GM12872 (cell line): ENCODE data around the gene PLXNC1.

Experiments used
- TF ChIP-seq, protein P1 (sequence below): IDR thresholded peaks from 3 replicates; pipeline ENCODE4 v1.5.1; 2011; ENCODE audit warnings: low read depth, mild to moderate bottlenecking, low read length, moderate library complexity; ENCODE audit not compliant: insufficient read depth

Gene PLXNC1

DNA sequence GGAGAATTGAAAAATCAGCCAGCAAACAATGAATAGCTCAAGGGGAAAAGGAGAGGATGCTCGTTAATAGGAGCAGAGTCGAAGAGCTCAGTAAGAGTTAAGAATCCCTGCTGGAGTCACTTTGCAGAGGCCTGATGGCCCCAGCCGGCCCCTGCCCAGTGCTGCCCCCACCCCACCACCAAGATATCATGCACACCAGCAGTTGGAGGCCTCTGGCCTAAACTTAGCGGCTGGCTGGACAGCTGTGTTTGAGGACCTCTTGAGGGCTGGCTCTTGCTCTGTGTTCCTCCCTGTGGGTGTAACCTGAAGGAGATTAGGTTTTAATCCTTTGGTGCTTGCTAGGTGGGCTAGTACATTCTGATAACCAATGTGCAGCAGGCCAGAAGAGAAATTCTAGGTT is 142.0 kb downstream of the PLXNC1 start:
- TF ChIP-seq, protein P1, sequence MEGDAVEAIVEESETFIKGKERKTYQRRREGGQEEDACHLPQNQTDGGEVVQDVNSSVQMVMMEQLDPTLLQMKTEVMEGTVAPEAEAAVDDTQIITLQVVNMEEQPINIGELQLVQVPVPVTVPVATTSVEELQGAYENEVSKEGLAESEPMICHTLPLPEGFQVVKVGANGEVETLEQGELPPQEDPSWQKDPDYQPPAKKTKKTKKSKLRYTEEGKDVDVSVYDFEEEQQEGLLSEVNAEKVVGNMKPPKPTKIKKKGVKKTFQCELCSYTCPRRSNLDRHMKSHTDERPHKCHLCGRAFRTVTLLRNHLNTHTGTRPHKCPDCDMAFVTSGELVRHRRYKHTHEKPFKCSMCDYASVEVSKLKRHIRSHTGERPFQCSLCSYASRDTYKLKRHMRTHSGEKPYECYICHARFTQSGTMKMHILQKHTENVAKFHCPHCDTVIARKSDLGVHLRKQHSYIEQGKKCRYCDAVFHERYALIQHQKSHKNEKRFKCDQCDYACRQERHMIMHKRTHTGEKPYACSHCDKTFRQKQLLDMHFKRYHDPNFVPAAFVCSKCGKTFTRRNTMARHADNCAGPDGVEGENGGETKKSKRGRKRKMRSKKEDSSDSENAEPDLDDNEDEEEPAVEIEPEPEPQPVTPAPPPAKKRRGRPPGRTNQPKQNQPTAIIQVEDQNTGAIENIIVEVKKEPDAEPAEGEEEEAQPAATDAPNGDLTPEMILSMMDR, result no peak

DNA sequence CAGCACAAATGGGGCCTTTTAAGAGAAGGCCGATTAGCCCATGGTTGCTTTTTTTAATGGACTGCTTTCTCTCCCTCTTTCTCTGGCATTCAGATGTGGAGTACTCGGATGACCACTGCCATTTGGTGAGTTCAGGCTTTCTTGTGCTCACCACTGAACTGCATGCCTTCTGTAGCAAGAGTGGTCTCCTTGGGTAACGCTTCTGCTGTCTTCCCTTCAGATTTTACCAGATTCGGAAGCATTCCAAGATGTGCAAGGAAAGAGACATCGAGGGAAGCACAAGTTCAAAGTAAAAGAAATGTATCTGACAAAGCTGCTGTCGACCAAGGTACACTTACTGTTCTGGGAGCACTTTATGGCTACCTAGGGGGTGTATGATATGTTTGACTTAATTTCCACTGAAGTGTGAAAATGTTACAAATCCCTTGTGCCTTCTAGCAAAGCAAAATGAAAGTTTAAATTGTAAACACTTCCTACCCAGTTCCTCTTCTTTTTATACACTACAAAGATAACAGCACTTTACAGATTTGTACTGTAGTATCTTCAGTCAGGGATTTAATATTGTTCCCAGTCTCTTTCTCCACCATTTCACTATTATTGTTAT is 148.8 kb downstream of the PLXNC1 start:
- TF ChIP-seq, protein P1, result no peak

DNA sequence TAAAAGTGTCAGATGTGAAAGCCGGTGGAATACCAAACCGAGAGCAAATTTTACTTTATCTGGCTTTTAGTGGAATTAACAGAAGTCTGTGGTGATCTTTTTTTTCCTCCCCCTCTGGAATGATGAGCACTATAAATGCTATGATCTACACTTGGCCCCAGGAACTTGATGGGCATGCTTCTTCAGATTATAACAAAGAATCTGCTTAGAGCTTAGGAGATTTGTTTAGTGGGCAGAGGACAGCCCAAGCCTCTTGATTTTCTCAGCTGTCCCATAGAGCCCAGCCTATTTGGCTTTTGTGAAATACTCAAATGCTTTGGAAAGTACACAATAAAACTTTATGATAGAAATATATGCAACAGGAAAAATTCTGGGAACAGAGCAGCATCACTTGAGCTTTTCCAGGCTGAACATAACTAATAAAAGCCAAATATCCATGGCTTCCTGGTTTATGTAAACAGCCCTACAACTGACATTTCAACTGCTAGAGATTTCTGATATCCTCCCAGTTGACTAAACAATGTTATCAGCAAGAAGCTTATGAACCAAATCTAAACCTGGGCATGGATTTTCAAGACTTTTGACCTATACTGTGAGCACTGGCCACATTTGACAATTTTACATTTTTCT is 149.6 kb downstream of the PLXNC1 start:
- TF ChIP-seq, protein P1, result no peak

DNA sequence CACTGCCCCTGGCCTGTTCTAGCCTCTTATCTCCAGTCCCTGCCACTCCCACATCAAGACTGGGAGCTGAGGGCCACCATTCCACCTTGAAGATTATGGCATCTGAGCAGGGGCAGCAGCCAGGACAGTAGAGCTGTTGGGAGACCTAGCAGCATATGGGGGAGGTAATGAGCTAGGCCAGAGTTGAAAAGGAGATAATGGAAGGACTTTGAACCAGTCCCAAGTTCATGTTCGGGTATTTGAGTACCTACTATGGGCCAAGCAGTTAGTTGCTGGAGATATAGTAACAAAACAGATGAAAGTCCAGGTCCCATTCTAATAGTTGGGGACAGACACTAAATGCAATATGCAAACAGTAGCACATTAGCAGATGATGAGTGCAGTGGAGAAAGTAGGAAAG is 151.5 kb downstream of the PLXNC1 start:
- TF ChIP-seq, protein P1, result no peak

DNA sequence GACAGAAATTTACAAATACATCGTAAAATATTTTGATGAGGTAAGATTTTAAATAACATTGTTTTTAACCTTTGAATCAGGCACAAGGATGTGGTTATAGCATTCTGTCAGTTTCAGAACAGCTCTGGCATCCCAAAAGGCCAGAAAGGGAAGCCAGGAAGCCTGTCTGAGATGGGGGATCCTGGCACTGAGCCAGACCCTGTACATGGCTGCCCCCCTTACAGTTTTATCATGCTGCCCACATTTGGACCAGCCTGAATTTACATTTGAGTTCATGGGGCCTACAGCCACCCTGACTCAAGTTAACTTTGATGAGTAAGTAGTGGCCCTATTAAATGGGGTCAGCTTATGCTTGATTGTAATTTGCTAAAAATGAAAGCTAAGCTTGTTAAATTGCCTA is 155.6 kb downstream of the PLXNC1 start:
- TF ChIP-seq, protein P1, result no peak

DNA sequence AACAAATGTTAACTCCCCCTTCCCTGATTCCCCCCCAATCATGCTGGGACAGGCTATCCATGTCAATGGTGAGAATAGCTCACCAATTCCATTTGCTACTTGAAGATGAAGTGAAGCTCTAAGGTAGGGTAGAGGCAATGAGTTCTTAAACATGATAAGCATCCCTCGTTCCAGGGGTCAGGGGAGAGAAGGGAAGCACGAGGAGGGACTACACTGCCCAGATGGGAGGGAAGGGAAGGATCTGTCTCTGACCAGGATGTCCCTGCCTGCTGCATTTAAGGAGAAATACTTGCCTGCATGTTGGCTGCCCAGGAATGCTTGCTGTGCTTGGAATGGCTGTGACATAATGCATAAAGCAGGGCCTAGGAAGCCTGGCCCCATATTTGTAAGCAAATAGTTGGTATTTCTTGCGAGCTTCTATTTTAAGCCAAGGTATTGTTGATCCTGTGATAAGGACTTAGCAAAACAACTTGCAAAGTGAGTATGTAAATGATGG is 156.2 kb downstream of the PLXNC1 start:
- TF ChIP-seq, protein P1, result no peak

DNA sequence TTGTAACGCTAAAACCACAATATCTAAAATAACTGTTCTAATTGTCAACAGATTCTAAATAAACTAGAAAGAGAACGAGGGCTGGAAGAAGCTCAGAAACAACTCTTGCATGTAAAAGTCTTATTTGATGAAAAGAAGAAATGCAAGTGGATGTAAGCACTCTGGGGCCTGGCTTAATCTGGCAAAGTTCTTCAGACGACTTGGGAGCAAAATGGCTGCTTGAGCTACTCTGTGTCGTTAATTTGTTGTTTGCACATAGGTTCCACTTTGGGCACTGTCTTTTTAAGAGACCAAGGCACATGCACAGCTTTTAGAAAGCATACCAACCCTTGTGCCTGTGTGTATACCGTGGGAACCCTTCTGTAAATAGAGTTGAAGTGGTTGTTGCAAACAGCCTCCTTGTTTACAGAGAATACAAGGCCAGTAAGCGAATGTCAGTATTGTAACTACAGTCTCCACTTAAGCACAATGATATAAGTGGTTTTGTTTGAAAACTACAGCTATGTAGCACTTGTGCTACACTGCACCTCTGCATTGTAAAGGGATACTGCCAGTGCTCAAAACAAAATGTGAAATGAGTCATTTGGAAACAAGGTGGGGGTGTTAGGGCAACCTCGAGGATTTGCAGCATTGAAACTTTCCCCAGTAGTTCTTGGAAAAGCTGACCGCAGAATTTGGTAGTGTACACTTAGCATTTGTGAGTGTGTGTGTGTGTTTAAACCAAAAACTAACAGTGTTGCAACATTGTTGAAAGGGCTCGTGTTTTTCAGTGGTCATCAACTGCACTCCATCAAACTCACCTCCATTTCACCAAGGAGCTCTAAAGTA is 157.0 kb downstream of the PLXNC1 start:
- TF ChIP-seq, protein P1, result no peak
